GM19452 (cell line): ENCODE data around the gene STXBP2.

ENCODE experiments used
- ATAC-seq: cut with Tn5 transposase; IDR thresholded peaks from one replicate; pipeline ENCODE4 v1.9.1; 2021; ENCODE audit not compliant: unreplicated experiment

STXBP2 gene

DNA sequence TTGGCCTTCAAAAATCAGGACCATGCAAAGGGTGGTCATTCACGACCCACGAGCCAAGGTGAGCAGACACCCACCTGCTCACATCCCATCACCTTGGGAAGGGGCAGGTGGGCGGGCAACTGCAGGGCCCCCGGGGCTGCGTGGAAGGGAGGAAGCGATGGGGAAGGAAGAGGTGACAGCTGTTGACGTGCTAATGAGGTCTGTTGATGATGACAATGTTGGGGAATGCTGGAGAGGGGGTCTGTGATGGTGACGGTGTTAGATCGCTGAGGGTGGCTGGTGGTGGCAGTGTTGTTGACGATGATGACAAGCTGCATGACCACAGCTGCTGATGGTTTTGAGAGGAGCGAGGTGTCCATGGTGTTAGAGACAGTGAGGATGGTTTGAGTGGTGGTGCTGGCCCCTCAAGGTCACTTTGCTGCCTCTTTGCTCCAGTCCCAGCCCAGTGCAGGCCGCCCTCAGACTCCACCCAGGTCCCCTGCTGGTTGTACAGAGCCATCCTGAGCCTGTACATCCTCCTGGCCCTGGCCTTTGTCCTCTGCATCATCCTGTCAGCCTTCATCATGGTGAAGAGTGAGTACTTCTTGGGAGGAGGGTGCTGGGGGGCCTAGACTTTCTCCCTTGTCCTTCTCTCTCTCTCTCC lies 40.9 kb downstream of the STXBP2 start:
- no peak for ATAC-seq

DNA sequence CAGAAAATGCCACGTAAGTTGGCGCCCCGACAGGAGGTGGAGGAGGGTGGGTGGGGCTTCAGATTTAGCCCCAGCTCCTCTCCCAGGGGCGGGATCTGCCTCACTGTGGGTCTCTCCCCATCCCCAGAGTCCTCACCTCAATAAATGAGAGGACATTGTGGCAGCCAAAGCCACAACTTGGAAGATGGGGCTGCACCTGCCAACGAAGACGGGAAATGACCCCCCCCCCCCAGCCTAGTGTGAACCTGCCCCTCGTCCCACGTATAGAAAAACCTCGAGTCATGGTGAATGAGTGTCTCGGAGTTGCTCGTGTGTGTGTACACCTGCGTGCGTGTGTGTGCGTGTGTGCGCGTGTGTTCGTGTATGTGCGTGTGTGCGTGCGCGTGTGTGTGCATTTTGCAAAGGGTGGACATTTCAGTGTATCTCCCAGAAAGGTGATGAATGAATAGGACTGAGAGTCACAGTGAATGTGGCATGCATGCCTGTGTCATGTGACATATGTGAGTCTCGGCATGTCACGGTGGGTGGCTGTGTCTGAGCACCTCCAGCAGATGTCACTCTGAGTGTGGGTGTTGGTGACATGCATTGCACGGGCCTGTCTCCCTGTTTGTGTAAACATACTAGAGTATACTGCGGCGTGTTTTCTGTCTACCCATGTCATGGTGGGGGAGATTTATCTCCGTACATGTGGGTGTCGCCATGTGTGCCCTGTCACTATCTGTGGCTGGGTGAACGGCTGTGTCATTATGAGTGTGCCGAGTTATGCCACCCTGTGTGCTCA lies 42.3 kb downstream of the STXBP2 start:
- ATAC-seq = no peak

DNA sequence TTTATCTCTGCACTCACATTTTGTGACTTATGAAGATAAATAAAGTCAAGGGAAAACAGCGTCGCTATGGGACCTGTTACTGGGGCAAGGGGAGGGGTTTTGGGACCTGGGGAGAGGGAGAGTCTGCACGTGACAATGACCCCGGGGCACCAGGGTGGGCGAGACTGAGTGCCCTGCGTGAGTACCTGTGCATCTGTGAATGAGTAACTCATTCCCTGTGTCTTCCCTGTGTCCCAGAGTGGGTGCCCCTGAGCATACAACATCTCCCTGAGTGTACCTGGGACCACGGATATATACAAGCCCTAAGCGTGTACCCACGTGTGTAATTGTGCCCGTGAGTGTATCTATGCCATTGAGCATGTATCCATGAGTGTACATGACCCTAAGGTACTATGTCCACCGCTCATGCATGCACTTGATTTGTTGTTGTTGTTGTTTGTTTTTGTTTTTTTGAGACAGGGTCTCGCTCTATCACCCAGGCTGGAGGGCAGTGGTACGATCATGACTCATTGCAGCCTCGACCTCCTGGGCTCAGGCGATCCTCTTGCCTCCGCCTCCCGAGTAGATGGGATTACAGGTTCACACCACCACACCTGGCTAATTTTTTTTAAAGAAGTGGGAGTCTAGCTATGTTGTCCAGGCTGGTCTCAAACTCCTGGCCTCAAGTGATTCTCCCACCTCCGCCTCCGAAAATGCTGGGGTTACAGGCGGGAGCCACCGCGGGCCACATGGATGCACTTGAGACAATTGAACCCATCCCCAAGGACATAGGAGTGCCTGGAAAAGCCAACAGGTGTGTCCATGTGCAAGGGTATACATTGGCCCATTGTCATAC lies 43.1 kb downstream of the STXBP2 start:
- no peak for ATAC-seq

DNA sequence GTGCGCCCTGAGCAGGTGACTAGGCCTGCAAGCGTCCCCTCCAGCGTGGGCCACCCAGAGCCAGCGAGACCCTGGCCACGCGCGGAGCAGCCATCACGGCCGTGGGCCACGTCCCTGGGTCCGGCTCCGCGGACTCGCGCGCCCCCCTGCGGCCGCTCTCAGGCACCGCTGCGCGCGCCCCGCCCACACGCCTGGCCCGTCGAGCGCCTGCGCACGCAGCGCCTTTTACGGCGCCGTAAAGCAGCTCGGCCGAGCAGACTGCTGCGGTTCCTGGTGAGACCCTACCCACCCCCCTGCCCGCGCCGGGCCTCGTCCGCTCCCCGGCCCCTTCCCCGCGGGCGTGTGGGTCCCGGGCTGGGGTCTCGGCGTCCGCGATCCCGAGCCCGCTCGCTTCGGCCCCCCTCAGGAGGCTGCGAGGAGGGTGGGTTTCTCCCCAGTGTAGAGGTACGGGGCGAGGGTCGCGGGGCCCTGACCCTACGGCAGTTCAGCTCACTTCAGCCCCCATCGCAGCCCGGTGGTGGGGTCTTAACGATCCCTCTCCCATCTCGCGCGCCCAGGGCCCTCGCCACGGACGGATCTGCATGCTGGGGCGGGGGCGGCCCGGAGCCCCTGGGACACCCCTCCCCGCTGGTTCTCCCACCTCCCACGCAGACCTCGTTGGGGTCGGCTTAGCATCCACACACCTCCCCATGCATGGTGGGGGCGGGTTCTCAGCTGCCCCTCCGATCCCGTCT lies 43.9 kb downstream of the STXBP2 start, which contains the start of gene TRAPPC5:
Gene TRAPPC5, plus strand, starts transcription at position 228 of the 734 bp plus-strand sequence. CDS start 1,421 bp downstream, outside the sequence.
- ATAC-seq = peak; percentile 48

DNA sequence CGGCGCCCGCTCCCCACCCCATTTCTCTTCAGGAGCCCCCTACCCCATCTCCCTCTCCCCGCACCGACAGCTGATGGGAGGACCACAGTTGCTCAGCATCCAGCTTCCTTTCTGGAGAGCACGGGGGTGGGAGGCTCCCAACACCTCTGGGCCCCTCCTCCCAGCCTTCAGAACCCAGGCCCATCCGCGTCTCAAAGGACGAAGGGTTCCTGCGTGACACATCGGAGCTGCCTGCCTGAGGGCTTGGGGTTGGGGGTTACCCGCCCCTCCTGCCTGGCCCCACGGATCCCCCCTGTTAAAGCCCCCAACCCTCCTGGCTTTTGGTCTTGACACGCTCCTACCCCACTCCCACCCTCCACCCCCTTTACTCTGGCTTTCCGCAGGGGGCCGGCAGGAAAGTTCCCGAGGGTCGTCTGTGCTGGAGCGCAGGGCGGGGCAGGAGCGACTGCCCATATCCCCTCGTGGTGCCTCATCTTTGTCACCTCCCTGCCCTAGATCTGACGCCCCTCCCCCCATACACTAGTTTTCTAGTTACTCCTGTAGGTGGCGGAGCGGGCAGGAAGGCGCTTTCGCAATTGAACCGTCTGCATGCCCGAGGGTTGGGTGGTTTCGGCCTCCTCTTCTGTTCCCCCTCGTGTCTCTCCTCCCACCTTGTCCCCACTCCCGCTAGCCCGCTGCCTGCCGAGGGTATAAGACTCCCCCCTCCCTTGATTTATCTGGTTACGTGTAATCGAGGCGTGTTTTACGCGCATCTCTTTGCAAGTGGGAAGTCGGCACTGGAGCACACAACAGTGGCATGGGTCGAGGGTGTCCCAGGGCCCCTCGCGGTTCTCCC lies 44.6 kb downstream of the STXBP2 start:
- no peak for ATAC-seq

DNA sequence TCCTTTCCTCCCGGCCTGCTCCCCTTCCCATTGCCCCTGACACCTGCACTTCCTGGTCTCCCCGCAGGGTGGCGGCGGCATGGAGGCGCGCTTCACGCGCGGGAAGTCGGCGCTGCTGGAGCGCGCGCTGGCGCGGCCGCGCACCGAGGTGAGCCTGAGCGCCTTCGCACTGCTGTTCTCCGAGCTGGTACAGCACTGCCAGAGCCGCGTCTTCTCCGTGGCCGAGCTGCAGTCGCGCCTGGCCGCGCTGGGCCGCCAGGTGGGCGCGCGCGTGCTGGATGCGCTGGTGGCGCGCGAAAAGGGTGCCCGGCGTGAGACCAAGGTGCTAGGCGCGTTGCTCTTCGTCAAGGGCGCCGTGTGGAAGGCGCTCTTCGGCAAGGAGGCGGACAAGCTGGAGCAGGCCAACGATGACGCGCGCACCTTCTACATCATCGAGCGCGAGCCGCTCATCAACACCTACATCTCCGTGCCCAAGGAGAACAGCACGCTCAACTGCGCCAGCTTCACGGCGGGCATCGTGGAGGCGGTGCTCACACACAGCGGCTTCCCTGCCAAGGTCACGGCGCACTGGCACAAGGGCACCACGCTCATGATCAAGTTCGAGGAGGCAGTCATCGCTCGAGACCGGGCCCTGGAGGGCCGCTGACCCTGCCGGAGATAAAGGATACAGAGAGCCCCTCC lies 45.4 kb downstream of the STXBP2 start:
- ATAC-seq = no peak

DNA sequence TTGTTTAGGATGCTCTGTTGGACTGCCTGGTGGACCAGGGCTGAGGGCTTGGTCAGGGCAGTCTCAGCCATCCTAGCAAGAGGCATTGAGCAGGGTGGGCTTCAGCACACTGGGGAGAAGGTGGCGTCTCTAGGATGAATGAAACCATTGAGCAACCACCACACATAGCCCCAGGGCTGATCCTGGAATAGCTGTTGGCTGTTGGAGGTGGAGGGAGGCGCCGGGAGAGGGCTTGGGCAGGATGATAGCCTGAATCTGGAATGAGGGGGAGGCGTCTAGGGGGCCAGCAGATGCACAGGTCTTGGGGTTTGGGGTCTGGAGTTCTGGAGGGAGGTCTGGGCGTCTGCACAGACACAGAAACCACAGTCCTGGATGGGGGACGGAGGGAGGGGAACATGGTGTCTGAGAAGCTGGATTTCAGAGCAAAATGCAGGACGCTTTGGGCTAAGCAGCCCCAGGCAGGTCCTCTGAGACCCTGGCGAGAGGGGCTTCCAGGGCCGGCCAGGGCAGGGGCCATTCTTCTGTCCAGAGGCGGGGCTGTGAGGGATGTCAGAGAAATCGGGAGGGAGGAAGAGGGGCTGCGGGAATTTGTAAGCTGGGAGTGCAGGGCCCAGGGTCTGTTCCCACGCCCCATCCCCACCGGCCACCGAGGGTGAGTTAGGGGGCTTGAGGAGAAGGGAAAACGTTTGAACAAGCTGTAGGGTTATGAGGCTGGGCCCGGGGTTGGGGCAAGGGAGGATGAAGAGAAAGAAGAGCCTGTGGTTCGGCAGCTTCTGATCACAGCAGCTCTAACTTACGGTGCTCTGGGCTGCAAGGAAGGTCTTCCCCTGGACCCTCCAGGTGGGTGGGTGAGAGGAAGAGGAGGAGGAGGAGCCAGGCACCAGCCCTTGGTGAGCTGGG lies 48.9 kb downstream of the STXBP2 start:
- no peak for ATAC-seq

DNA sequence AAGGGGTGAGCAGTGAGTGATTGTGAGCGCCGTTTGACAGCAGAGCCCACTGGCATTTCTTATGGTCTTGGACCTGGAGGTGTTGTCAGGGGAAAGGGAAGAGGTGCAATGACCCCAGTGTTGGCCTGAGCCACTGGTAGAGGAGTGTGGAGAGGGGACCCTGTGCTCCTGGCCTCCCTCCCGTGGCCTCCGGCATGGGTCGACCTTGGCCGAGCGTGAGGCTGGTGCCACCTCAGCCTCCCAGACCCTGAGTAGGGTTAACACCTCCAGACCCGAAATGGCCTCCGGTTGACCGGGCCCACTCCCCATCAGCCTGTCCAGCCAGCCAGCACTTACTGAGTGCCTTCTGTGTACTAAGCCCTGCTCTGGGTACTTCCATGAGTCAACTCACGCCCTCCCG lies 50.3 kb downstream of the STXBP2 start:
- ATAC-seq = no peak

DNA sequence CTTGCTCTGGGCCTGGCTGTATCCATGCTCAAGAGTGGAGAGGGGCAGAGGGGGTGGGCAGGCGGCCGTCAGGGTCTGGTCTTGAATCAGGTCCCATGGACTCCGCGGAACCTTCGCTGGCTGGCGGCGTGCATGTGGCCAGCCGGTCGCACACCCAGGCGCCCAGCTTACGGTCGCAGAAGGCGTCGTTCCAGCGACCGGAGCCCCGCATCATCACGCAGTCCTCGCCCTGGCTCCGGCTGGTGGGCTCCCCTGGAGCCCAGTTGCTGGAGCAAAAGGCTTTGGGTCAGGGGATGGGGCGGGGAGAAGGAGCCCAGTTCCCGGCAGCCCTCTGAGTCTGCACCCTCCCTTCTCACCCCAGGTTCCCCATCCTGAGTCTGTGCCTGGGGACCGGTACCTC lies 52.3 kb downstream of the STXBP2 start:
- ATAC-seq = no peak

DNA sequence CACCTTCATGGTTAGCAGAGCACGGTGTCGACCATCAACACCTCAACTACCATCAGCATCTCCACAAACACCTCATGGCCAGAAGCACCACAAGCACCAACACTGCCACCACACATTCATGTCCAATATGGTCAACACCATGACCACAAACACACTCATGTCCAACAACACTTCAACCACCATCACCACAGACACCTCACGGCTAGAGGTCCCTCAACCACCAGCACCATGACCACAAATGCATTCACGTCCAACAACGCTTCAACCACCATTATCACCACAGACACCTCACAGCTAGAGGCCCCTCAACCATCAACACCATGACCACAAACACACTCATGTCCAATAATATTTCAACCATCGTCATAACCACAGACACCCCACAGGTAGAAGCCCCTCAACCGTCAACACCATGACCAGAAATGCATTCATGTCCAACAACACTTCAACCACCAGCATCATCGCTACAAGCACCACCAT lies 53.9 kb downstream of the STXBP2 start:
- ATAC-seq = no peak

DNA sequence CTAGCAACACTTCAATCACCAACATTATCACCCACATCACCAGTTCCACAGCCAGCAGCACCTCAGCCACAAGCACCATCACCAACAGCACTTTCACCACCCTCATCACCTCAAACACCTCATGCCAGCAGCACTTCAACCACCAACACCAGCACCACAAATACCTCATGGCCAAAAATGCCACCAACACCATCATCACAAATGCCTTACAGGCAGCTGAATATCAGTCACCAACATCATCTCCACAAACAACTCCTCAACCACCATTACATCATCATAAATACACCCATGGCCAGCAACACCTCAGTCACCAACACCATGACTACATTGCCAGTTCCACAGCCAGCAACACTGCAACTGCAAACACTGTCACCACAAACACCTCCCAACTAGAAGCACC lies 54.6 kb downstream of the STXBP2 start:
- ATAC-seq = no peak

DNA sequence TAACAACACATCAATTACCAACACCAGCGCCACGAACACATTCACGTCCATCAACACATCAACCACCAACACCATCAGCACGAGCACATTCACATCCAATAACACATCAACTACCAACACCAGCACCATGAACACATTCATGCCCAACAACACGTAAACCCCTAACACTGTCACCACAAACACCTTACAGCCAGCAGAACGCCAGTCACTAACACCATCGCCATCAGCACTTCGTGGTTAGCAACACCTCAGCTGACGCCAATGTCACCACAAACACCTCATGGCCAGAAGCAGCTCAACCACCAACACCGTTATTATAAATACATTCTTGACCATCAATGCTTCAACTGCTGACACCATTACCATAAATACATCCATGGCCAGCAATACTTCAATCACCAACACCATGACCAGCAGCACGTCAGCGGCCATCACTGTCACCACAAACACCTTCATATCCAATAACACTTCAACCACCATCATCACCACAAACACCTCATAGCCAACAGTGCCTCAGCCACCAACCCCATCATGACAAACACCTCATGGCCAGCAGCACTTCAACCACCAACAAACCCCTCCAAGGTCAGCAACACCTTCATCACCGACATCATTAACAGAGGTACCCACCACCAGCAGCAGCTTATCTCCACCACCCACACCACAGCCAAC lies 55.6 kb downstream of the STXBP2 start:
- ATAC-seq = no peak

DNA sequence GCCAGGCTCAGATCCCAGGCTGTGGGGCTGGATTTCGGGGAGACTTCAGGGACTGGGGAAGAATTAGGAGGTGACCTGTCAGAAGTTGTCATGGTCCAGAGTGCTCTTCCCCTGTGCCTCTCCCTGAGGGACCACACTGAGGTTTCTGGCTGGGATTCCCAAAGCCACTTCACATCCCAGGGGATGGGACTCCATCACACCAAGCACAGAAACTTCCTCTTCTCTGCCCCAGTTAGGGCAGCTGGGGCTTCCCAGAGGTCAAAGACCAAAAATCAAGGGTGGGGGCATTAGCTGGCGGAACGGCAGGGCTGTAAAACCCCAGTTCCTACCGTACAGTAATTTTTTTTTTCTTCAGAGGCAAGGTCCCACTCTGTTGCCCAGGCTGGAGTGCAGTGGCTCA lies 57.6 kb downstream of the STXBP2 start:
- no peak for ATAC-seq
